ENCODE measurements around the gene MED28. TPM values are rescaled to one million over a fixed set of nuclear protein-coding genes. Genes with fewer than 3 reads are reported as not detected.
"Not testable (repeated sequence)": the region's sequence is repeated elsewhere in the genome, so short reads cannot be mapped to it uniquely, and the experiment has no call there.

Gene MED28, protein sequence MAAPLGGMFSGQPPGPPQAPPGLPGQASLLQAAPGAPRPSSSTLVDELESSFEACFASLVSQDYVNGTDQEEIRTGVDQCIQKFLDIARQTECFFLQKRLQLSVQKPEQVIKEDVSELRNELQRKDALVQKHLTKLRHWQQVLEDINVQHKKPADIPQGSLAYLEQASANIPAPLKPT
- polyA plus RNA-seq (2013, experiment 1 of 2; ENCODE audit: insufficient read length): 34.2 TPM
- 40.5 TPM for polyA plus RNA-seq (2013, experiment 2 of 2; ENCODE audit: insufficient read length)

DNA sequence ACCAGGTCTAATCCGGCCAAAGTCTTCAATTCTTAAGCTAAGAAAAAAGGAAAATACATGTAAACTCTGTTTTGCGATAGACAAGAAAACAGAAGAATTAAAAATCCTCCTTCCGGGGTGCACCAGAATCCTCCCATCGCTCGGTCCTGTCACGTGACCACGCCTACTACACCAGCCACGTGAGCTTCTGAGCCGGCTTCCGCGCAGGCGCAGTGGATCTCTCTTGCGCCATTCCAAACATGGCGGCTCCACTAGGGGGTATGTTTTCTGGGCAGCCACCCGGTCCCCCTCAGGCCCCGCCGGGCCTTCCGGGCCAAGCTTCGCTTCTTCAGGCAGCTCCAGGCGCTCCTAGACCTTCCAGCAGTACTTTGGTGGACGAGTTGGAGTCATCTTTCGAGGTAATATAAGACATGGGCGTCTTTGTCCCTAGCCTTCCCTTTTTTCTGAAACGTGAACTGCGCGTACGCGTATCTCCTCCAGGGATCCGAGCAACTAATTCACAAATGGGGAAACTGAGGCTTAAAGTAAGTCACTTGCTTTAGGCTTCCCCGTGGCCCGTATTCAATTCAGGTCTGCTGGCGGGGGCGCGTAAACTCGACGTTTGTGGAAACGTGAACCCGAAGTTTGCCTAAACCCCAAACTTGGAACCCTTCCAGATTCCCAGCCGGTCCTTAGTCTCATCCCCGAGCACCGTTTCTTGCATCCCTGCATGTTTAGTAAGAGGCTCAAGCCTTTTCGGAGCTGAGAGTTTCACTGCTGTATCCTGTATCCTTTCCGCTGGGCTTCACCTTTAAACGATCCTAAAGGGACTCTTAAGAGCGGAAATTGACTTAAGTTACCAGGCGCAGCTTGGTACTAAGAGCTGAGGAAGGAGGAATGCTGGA, at the start of gene MED28:
Gene MED28, plus strand, starts transcription at position 226 of the 884 bp plus-strand sequence. Its CDS starts 14 bp downstream, at position 240.
- peak; percentile 95 for DNase-seq

DNA sequence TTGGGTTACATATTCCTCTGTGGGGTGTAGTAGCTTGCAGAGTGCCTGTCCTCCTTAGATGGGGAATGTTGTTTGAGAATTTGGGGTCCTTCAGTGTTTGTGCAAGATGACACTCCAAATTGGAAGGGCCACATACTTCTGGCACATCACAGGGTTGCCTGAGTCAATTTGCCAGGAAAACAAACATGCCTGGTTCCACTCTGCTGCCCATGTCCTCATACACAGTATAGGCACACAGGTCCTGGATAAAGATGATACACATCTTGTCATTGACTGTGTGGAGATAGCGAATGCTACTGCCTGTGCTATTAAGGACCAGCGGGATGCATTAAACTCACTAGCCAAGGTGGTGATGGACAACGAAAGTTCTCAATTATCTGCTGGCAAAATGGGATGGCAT, 48.6 kb upstream of the MED28 start:
- no peak for DNase-seq

DNA sequence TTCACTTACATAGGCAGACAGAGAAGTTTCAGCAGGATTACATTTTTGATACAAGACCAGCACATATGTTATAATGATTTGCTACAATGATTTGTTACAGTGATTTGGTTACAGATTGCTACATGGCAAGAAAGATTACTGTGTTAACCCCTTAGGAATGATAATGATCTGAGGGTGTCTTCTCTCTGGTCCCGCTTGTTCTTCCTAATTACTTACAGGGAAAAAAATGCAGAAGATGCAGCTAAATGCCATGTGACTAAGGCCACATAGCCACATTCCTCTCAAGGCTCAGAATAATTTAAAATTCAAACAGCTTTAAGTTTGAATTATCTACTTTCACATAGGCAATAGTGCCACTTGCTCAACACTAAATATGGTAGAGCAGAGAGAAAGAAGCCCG, 47.2 kb upstream of the MED28 start:
- DNase-seq: peak; percentile 86

DNA sequence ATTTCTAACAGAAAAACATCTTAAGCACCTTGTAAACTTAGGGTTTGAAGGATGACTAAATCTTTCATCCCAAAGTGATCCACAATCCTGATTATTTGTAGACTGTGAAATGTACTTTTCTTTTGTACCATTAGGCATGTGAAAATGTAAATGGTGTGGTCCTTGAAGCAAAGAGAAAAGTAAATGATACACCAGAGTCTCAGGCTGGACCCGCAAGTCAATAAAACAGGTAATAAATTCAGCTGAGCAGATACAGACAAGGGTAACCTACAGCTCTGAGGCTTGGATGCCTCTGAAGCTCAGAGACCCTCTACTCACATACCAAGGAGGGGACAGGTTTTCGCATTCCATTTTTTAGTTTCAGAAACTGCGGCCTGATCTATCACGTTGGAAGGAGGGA, 40.2 kb upstream of the MED28 start:
- DNase-seq: no peak

DNA sequence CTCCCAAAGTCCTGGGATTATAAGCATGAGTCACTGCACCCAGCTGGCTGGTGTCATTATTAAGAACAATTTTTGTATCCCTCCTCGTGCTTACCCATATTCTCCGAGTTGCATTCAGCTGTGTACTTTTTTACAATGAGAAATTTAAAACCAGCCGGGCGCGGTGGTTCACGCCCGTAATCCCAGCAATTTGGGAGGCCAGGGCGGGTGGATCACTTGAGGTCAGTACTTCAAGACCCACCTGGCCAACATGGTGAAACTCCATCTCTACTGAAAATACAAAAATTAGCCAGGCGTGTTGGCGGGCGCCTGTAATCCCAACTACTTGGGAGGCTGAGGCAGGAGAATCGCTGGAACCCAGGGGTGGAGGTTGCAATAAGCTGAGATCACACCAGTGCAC, 39.3 kb upstream of the MED28 start:
- DNase-seq: not testable (repeated sequence)

DNA sequence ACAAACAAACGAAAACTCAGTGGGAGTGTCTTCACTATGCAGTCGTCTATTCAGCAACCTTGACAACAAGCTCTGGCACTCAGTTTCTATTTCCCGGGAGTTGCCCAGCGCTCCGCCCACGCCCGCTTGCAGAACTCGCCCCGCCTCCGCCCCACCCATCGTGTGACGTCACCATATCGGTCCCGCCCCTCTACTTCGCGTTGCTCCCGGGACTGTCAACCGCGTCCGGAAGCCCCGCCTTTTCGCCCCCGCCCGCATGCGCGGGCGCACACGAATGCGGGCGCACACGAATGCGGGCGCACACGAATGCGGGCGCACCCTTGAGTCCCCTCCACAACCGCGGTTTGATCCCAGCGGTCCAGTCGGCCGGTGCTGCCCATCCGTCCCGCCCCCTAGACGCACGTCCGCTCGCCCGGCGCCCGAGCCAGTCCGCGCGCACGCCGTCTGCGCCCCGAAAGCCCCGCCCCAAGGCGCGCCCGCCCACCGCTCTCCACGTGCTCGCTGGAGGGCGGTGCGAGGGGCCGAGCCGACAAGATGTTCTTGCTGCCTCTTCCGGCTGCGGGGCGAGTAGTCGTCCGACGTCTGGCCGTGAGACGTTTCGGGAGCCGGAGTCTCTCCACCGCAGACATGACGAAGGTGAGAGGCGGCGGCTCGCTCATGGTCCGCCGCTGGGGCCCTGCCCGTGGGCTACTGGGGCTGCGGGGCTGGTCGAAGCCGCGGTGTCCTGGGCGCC, 37.3 kb upstream of the MED28 start, which contains the start of gene LAP3:
Gene LAP3, plus strand, starts transcription at position 267 of the 733 bp plus-strand sequence. Its CDS starts 268 bp downstream, at position 535.
- DNase-seq: peak; percentile 96

DNA sequence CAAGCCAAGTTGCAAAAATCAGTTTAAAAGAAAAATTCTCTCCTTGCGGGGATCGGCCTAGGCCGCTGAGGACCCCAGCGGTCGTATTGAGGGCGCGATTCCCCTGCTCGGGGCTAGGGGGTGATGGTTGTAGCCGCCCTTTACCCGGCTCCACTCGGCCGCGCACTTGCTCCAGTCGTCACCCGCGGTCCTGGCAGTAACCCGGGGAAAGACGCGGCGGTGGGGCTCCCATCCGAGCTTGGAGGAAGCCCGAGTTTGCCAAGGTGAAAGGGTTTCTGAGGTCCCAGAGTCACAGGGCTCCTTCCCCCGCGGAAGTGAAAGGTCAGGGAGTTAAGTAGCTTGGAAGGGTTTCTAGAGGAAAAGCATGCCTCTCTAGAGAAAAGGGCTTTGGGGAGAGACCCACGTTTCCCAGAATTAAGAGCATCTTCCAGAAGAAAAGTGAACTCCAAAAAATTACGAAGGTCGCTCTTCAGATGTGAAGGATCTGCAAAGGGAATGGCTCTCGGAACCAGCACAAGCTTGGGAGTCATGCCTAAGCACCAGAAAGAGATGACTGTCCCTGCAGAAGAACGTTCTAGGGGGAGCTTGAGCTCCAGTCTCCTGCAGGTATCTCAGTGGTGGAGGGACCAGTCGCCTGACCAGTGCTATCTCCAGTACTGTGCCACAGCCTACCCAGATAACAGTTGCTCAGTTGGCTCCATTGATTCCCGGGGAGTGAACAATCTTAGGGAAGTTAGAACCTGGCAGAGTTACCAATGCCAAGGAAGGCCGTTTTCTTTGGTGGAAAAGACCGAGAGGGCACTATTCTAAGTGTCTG, 36.6 kb upstream of the MED28 start:
- peak; percentile 2 for DNase-seq

DNA sequence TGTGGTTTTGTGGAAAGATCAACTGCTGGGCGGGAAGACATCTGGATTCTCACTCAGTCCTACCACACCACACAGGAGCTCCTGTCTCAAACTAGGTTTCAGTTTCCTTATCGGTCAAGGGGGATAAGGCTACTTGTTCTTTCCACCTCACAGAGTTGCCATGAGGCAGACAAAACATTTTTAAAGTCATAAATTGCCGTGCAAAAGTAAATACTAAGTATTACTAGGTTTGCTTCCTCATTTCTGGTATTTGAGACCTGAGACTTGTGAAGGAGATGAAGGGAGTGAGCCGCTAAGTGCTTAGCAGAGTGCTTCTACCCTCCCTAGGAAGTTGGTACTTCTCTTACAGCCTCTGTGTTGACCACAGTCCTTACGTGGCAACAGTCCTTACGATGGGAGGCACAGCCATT, 36.0 kb upstream of the MED28 start:
- DNase-seq: no peak

DNA sequence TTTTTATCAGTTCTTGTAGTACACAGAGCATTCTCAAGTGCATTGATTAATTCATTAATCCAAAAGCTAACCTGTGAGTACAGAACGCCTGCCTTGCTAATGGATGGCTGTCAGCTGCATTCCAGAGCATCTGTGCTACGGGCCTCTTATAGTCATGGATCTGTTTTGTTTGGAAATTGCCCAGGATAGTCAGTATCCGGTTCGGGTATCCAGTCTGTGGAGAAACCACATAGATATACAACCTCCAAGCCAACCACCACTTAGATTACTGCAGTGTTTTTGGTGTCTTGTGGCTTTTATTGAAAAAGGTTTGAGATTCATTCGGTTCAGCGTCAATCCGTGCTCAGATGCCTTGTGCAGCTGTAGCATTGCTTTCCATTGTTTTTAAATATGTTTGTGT, 33.5 kb upstream of the MED28 start:
- DNase-seq: no peak

DNA sequence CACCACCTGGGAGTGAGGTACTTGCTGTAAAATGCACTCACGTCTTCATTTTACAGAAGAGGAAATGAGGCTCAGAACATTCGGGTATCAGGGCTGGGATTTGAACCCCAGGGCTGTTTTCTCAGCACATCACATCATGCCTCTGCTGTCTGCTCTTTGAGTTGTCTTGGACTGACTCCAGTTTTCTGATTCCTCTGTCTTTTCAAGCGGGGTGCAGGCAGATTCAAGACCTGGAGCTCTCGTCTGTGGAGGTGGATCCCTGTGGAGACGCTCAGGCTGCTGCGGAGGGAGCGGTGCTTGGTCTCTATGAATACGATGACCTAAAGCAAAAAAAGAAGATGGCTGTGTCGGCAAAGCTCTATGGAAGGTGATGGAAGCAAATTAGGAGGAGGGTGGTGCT, 31.2 kb upstream of the MED28 start:
- no peak for DNase-seq

DNA sequence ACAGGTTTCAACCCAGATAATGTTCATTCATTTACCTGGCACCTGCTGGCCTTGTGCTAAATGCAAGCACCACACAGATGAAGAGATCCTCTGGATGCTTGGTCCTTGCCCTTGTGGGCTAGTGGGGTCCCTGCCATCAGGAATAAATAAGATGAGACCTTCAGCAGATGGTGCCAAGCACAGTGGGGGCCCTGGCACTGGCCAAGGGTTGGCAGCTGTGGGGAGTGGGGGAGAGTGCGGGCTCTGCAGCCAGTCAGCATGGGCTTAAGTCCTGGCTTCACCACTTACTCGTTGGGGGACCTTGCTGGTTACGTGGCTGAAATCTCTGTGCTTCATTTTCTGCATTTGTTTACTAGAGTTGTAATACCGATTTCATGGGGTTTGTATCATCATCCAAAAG, 30.5 kb upstream of the MED28 start:
- no peak for DNase-seq

DNA sequence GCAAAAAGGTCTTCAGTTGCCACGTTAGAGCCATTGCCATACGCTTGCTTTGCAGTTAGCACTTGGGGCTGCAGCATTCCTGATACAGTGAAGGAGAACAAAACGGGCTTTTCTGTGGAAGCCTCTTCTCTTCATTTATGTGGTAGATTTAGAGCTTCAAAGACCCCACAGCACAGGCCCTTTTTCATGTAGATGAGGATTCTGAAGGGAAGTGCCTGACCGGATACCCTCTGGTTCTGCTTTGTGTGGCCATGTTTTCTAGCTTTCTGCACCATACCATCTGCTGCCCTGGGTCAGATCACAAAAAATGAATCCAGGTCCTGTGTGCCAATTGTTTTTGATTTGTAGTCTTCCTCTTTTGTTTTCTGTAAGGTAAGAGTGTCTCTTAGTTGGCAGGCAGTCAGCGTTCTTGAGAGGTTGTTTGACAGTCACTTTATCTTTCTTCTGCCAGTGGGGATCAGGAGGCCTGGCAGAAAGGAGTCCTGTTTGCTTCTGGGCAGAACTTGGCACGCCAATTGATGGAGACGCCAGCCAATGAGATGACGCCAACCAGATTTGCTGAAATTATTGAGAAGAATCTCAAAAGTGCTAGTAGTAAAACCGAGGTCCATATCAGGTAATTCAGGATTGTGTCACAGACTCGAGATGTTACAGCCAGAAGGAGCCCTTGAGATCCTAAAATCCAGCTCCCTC, 29.8 kb upstream of the MED28 start:
- no peak for DNase-seq

DNA sequence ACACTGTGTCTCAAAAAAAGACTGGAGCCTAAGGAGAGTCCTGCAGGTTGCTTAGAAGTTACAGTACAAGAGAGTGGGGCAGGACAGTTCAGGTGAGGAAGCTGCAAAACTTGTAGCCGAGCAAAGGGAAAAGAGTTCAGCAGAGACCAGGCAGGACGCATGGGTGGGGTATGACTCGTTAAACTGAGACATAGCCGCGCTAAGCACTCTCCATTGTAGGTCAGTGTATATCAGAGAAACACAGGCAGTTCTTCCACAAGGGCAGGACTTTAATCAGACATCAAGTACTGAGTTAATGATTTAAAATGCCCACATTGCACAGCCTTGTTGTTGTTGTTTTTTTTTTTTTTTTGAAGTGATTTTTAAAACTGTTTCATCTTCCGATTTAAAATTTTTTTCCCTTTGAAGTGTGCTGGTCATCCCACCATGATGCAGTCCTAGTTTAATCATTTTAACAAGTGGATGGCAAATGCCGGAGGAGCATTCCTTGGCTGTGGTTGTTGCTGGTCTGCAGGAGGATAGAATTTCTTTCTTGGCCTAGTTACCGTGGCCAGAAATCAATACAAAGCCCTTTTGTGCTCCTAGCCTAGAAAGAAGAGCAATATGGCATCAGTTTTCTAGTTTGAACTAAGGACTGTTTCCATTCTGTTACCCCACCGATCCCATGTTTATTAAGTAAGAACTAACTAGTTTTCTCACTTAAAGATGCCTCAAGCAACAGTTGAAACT, 27.2 kb upstream of the MED28 start:
- no peak for DNase-seq

DNA sequence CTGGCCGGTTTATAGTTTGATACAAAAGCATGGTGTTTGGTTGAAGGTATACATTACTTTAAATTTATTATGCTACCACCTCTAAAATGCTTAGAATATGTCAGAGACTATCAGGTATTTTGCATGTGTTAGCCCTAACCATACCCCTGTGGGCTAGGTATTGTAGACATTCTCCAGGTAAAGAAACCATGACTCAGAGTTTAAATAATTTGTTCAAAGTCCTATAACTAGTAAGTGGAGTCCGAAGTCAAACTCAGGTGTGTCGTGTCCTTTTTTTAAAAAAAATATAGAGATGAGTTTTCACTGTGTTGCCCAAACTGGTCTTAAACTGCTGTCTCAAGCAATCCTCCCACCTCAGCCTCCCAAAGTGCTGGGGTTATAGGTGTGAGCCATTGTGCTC, 25.1 kb upstream of the MED28 start:
- no peak for DNase-seq

DNA sequence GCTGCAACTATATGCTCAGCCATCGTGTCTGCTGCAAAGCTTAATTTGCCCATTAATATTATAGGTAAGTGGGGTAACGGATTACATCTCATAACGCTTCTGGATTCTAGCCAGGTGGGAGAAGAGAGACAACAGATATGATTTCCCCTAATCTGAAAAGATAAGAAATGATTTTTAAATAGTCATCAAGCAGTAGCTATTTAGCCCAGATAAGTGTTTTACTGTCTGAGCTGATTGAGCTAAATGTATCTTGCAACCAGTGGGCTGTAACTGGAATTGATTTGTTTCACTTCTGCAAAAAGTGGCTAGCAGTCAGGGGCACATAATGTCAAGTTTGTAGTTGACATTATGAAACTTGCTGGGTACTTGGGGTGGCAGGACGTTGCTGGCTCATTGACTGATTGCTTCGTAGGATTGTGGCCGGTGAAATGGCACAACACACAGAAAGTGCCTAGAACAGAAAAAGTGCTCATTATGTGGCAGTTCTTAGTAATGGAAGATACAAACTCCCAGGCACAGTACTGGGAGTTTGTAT, 18.9 kb upstream of the MED28 start:
- no peak for DNase-seq

DNA sequence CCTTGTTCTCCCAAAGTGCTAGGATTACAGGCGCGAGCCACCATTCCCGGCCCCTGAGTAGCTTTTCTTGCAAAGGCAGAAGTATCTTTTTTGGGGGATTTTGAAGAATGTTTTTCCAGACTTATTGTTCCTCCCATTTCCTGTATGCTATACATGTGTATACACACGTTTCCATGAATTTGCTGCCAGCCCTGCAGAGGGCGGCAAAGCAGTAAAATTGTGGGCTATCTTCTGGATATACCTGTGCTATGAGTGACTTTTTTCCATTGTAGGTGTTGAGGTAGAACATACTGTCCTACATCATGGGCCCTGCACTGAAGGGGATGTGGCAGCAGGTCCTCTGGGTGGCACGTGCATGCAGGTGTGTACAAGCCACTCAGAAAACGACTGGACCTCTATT, 16.9 kb upstream of the MED28 start:
- peak; percentile 6 for DNase-seq

DNA sequence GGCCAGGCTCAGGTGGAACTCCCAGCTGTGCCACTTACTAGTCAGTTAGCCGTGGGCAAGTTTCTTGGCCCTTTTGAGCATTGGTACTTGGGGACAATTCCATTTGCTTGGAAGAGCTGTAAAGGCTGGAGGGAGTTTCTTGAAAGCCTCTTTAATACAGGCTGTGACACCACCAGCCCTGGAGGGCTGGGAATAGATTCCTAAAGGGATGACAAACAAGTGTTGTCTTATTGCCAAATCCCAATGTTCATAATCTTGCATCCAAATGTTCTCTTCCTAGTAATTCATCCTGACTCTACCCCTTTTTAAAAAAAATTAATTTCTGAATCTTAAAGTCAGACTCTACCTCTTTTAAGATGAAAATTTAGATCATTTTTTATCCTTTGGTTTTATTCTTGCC, 14.6 kb upstream of the MED28 start:
- no peak for DNase-seq

DNA sequence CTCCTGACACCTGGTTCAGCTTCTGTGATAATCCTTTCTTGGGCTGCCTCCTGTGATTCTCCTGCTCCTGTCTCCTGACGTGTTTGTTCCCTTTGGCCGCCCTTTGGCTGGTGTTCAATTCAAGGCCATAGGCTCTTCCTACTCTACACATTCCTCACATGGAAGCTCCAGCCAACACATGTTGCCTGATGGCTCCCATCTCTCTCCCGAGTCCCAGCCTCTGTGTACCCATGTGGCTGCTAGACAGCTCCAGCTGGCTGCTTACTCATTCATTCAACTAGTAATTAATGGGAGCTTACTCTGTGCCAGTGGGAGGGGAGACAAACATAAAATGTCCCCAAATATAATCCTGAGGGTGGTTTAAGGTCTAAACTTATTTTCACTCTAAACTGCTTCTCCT, 9.2 kb upstream of the MED28 start:
- DNase-seq: peak; percentile 7

DNA sequence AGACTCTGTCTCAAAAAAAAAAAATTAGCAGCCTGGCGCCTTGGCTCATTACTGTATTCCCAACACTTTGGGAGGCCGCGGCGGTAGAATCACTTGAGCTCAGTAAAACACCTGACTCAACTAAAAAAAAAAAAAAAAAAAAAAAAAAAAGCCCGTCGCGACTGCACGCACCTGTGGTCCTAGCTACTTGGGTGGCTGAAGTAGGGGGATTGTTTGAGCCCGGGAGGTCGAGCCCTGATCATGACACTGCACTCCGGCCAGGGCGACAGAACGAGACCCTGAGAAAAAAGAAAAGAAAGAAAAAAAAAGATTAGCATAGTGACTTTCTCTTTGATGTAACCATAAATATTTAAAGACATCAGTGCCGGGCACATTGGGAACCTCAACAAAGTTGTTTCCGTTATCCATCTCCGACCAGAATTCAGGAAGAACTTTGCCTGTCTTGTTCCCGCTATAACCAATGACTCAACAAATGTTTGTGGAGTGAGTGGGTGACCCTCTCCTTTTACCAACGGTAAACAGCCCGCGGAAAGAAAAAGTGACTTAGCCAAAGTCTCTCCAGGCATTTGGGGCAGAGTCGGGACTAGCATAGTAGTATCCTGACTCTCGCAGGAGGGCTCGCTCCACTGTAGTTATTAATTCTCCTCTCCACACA, 553 bp upstream of the MED28 start:
- DNase-seq: peak; percentile 65

DNA sequence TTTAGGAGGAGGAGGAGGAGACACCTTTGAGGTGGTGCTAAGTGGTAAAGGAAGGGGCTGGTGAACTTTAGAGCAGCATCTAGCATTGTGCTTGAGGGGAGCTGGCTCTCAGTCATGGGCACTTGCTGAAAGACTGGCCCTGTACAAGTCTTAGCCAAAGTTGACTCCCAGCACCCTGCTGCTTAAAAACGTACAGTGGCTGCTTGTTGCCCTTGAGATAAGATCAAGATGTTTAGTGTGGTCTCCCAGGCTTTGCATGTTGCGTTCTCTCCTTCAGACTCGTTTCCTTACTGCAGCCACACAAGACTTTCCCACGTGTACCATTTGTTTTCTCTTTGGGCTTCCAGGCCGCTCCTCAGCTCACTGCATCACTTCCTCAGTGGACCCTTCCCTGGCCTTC, 1.8 kb downstream of the MED28 start:
- DNase-seq: no peak

Measured in fibroblast of skin of abdomen (primary cell).